Activated naive CD4-positive, alpha-beta T cell treated with anti-CD3 and anti-CD28 coated beads for 36 hours (primary cell): ENCODE results near the gene CIPC. TPM values are rescaled to one million over a fixed set of nuclear protein-coding genes. Genes with fewer than 3 reads are reported as not detected.

Experiments used
- CTCF ChIA-PET: fragments of 350-600 bp; sonication (Branson Sonifier 250); formaldehyde crosslinking; loops from one replicate; lab custom pipeline; 2021; ENCODE audit warnings: antibody characterized with exemption; lab: Charles Lee
- DNase-seq: peaks from one replicate; pipeline ENCODE4 v3.0.0-alpha.2; 2020
- H3K27ac Mint-ChIP-seq: one replicate; pipeline ENCODE4 v1.8.0; 2021; ENCODE audit warnings: mild to moderate bottlenecking, mixed read lengths
- H3K27me3 Mint-ChIP-seq: one replicate; pipeline ENCODE4 v1.8.0; 2021; ENCODE audit warnings: low read depth, mixed read lengths
- H3K36me3 Mint-ChIP-seq: one replicate; pipeline ENCODE4 v1.8.0; 2021; ENCODE audit warnings: low read depth, mixed read lengths
- H3K4me1 Mint-ChIP-seq: one replicate; pipeline ENCODE4 v1.8.0; 2021; ENCODE audit warnings: low read depth, mixed read lengths
- H3K4me3 Mint-ChIP-seq: one replicate; pipeline ENCODE4 v1.8.0; 2021; ENCODE audit warnings: mild to moderate bottlenecking, moderate library complexity, mixed read lengths
- H3K9me3 Mint-ChIP-seq: one replicate; pipeline ENCODE4 v1.8.0; 2021; ENCODE audit warnings: mixed read lengths
- intact Hi-C: fragments of 100-400 bp; cut with micrococcal nuclease; formaldehyde crosslinking; loops from one replicate; pipeline ENCODE4 v1.15.1; 2023
- total RNA-seq, 2 experiments: library from RNA; stranded (reverse); gene quantifications; one replicate each; pipeline ENCODE4 v1.2.3, GENCODE V29; 2021

CIPC gene
- 1 to 10 TPM; 5.6 to 6.1 TPM for total RNA-seq

GRCh38 chr14:77097700-77098528, at the start of gene CIPC:
TSS of gene CIPC (plus strand) at chr14:77098258. CDS start at chr14:77105709, 7,451 bp downstream.
- intact Hi-C loops = loop anchor here (1.0 to 5.0 kb wide), 17 partner anchors 27 to 1117 kb away; partner anchors contain the start of genes ADCK1, AHSA1, ANGEL1 and GPATCH2L
- Mint-ChIP-seq H3K4me1 (peaks cover 38% of the 10 kb centered on the region), H3K9me3 (no peaks in the 10 kb centered on the region), H3K36me3 (no peaks in the 10 kb centered on the region), H3K27me3 (no peaks in the 10 kb centered on the region), H3K27ac (peak within 1 kb of the TSS; percentile 96), H3K4me3 (peak within 1 kb of the TSS; percentile 88)
- CTCF ChIA-PET = interaction anchor here (0.6 to 21.2 kb wide), 11 partner anchors 12 to 332 kb away, joined by 3 to 215 read pairs (median 7); no protein-coding TSS in a partner anchor
- peak; percentile 100 for DNase-seq

- DNase-seq = no peak
- peaks cover 5% of the 10 kb centered on the region for H3K9me3 Mint-ChIP-seq
- CTCF ChIA-PET = interaction anchor here (0.5 to 8.7 kb wide), 11 partner anchors 8 to 175 kb away, joined by 3 to 299 read pairs (median 4); no protein-coding TSS in a partner anchor
- H3K27ac Mint-ChIP-seq = no peak overlapping the region
- H3K36me3 Mint-ChIP-seq = peaks cover 4% of the 10 kb centered on the region
- H3K4me3 Mint-ChIP-seq = no peak overlapping the region
- no peaks in the 10 kb centered on the region for H3K27me3 Mint-ChIP-seq
- H3K4me1 Mint-ChIP-seq = peaks cover 29% of the 10 kb centered on the region
- intact Hi-C loops = no loop called here
Observed at GRCh38 chr14:77051116-77051515, 46.9 kb upstream of the CIPC start.

- intact Hi-C loops = loop anchor here (1.0 kb wide), 7 partner anchors 9 to 176 kb away; partner anchors contain the start of gene IRF2BPL
- CTCF ChIA-PET = interaction anchor here (0.6 to 8.7 kb wide), 44 partner anchors 8 to 183 kb away, joined by 3 to 299 read pairs (median 6); partner anchors contain the start of gene IRF2BPL
- peak; percentile 51 for DNase-seq
- Mint-ChIP-seq H3K4me3 (no peak overlapping the region), H3K27ac (peak overlapping the region; percentile 53), H3K4me1 (peaks cover 21% of the 10 kb centered on the region), H3K36me3 (peaks cover 4% of the 10 kb centered on the region), H3K27me3 (no peaks in the 10 kb centered on the region), H3K9me3 (peaks cover 5% of the 10 kb centered on the region)
Observed at GRCh38 chr14:77052281-77053044, 45.6 kb upstream of the CIPC start.

- H3K4me1 Mint-ChIP-seq = peaks cover 21% of the 10 kb centered on the region
- DNase-seq = peak; percentile 86
- intact Hi-C loops = loop anchor here (1.0 kb wide), 7 partner anchors 10 to 177 kb away; partner anchors contain the start of gene IRF2BPL
- CTCF ChIA-PET = interaction anchor here (0.5 to 8.7 kb wide), 54 partner anchors 8 to 184 kb away, joined by 3 to 299 read pairs (median 5); partner anchors contain the start of gene IRF2BPL
- peaks cover 5% of the 10 kb centered on the region for H3K9me3 Mint-ChIP-seq
- no peak overlapping the region for H3K4me3 Mint-ChIP-seq
- no peaks in the 10 kb centered on the region for H3K27me3 Mint-ChIP-seq
- no peak overlapping the region for H3K27ac Mint-ChIP-seq
- H3K36me3 Mint-ChIP-seq = peaks cover 4% of the 10 kb centered on the region
Observed at GRCh38 chr14:77053046-77053841, 44.8 kb upstream of the CIPC start.

GRCh38 chr14:77055306-77055705, 42.8 kb upstream of the CIPC start:
- Mint-ChIP-seq H3K4me1 (peaks cover 21% of the 10 kb centered on the region), H3K9me3 (peaks cover 5% of the 10 kb centered on the region), H3K27me3 (no peaks in the 10 kb centered on the region), H3K4me3 (no peak overlapping the region), H3K27ac (no peak overlapping the region), H3K36me3 (peaks cover 4% of the 10 kb centered on the region)
- no peak for DNase-seq
- intact Hi-C loops = no loop called here
- CTCF ChIA-PET = interaction anchor here (0.8 to 8.7 kb wide), 10 partner anchors 9 to 181 kb away, joined by 3 to 299 read pairs (median 6); no protein-coding TSS in a partner anchor

GRCh38 chr14:77055981-77056380, 42.1 kb upstream of the CIPC start:
- Mint-ChIP-seq H3K27ac (no peak overlapping the region), H3K27me3 (no peaks in the 10 kb centered on the region), H3K36me3 (peaks cover 4% of the 10 kb centered on the region), H3K4me1 (peaks cover 21% of the 10 kb centered on the region), H3K4me3 (no peak overlapping the region), H3K9me3 (peaks cover 5% of the 10 kb centered on the region)
- CTCF ChIA-PET = interaction anchor here (0.6 to 8.7 kb wide), 9 partner anchors 12 to 182 kb away, joined by 3 to 299 read pairs (median 5); no protein-coding TSS in a partner anchor
- DNase-seq = no peak
- intact Hi-C loops = no loop called here

- CTCF ChIA-PET = interaction anchor here (3.5 to 20.8 kb wide), 3 partner anchors 13 to 178 kb away, joined by 28 to 692 read pairs (median 29); no protein-coding TSS in a partner anchor
- Mint-ChIP-seq H3K27me3 (no peaks in the 10 kb centered on the region), H3K4me1 (peaks cover 8% of the 10 kb centered on the region), H3K4me3 (no peak overlapping the region), H3K27ac (no peak overlapping the region), H3K9me3 (peaks cover 5% of the 10 kb centered on the region), H3K36me3 (peaks cover 4% of the 10 kb centered on the region)
- DNase-seq = no peak
- intact Hi-C loops = no loop called here
Observed at GRCh38 chr14:77058117-77058516, 39.9 kb upstream of the CIPC start.

- intact Hi-C loops = no loop called here
- H3K4me1 Mint-ChIP-seq = peaks cover 5% of the 10 kb centered on the region
- H3K9me3 Mint-ChIP-seq = peaks cover 5% of the 10 kb centered on the region
- H3K4me3 Mint-ChIP-seq = no peak overlapping the region
- peaks cover 4% of the 10 kb centered on the region for H3K36me3 Mint-ChIP-seq
- H3K27me3 Mint-ChIP-seq = no peaks in the 10 kb centered on the region
- DNase-seq = no peak
- no peak overlapping the region for H3K27ac Mint-ChIP-seq
- CTCF ChIA-PET = interaction anchor here (3.5 to 20.8 kb wide), 3 partner anchors 12 to 179 kb away, joined by 28 to 692 read pairs (median 29); no protein-coding TSS in a partner anchor
Observed at GRCh38 chr14:77058785-77059184, 39.3 kb upstream of the CIPC start.

- CTCF ChIA-PET = interaction anchor here (1.2 to 20.8 kb wide), 4 partner anchors 11 to 179 kb away, joined by 5 to 692 read pairs (median 28); no protein-coding TSS in a partner anchor
- H3K27ac Mint-ChIP-seq = no peak overlapping the region
- H3K36me3 Mint-ChIP-seq = peaks cover 4% of the 10 kb centered on the region
- DNase-seq = peak; percentile 37
- H3K4me1 Mint-ChIP-seq = peaks cover 5% of the 10 kb centered on the region
- no peaks in the 10 kb centered on the region for H3K27me3 Mint-ChIP-seq
- no peak overlapping the region for H3K4me3 Mint-ChIP-seq
- intact Hi-C loops = no loop called here
- H3K9me3 Mint-ChIP-seq = peaks cover 5% of the 10 kb centered on the region
Observed at GRCh38 chr14:77059276-77059915, 38.7 kb upstream of the CIPC start.

GRCh38 chr14:77061630-77062257, 36.3 kb upstream of the CIPC start:
- DNase-seq = no peak
- Mint-ChIP-seq H3K27ac (no peak overlapping the region), H3K36me3 (no peaks in the 10 kb centered on the region), H3K9me3 (no peaks in the 10 kb centered on the region), H3K4me3 (no peak overlapping the region), H3K4me1 (no peaks in the 10 kb centered on the region), H3K27me3 (no peaks in the 10 kb centered on the region)
- intact Hi-C loops = no loop called here
- CTCF ChIA-PET = interaction anchor here (0.7 to 20.8 kb wide), 6 partner anchors 9 to 182 kb away, joined by 3 to 692 read pairs (median 19); no protein-coding TSS in a partner anchor
